Naive thymus-derived CD4-positive, alpha-beta T cell (primary cell): ENCODE measurements around the gene PADI2. TPM values are rescaled to one million over a fixed set of nuclear protein-coding genes. Genes with fewer than 3 reads are reported as not detected.

Source experiments
- ATAC-seq: fragments of 150-1000 bp; cut with Tn5 transposase; 2 replicates; pipeline ENCODE4 v1.10.0; 2021; ENCODE audit warnings: mild to moderate bottlenecking, moderate library complexity
- CTCF ChIA-PET: fragments of 350-600 bp; sonication (Branson Sonifier 250); formaldehyde crosslinking; loops from one replicate; lab custom pipeline; 2021; ENCODE audit warnings: antibody characterized with exemption; lab: Charles Lee
- POLR2A ChIA-PET: fragments of 350-600 bp; sonication (Branson Sonifier 250); formaldehyde crosslinking; loops from one replicate; lab custom pipeline; 2021; ENCODE audit warnings: antibody characterized with exemption, inconsistent platforms; lab: Charles Lee
- DNase-seq, 9 donors: peaks; one replicate each; pipeline versions ENCODE4 v3.0.0 to v3.0.0-alpha.2; 2020 to 2022; ENCODE audit warnings: mixed read lengths in 1 of 9
- H3K27ac ChIP-seq: one replicate; pipeline ENCODE4 v1.7.0; 2013; ENCODE audit warnings: mild to moderate bottlenecking, low read depth, low read length, moderate library complexity
- H3K27me3 ChIP-seq, 2 donors: one replicate each; pipeline ENCODE4 v1.7.0; 2013; ENCODE audit warnings: low read length in 2 of 2, mild to moderate bottlenecking in 2 of 2, moderate library complexity in 2 of 2; ENCODE audit not compliant: control insufficient read depth in 2 of 2, insufficient read depth in 2 of 2
- H3K36me3 ChIP-seq, 3 experiments: 1 replicate in 2 of 3; 2 replicates in 1 of 3; pipeline ENCODE4 v1.7.0; 2013; ENCODE audit warnings: low read length in 3 of 3, mild to moderate bottlenecking in 3 of 3, moderate library complexity in 1 of 3; ENCODE audit not compliant: insufficient read depth in 3 of 3, control insufficient read depth in 2 of 3
- H3K4me1 ChIP-seq, 2 donors: one replicate each; pipeline ENCODE4 v1.7.0; 2013; ENCODE audit warnings: low read length in 2 of 2, mild to moderate bottlenecking in 2 of 2, moderate library complexity in 1 of 2; ENCODE audit not compliant: control insufficient read depth in 2 of 2, insufficient read depth in 2 of 2
- H3K4me3 ChIP-seq: 2 replicates; pipeline ENCODE4 v1.7.0; 2013; ENCODE audit warnings: mild to moderate bottlenecking, low read length
- H3K9me3 ChIP-seq, 3 experiments: 1 replicate in 2 of 3; 2 replicates in 1 of 3; pipeline ENCODE4 v1.7.0; 2013; ENCODE audit warnings: low read length in 3 of 3; ENCODE audit not compliant: control insufficient read depth in 2 of 3
- H3K27ac Mint-ChIP-seq, 9 donors: one replicate each; pipeline ENCODE4 v1.8.0; 2020 to 2022; ENCODE audit warnings: mixed read lengths in 9 of 9, mild to moderate bottlenecking in 8 of 9, moderate library complexity in 5 of 9, inconsistent platforms in 2 of 9
- H3K27me3 Mint-ChIP-seq, 5 donors: one replicate each; pipeline ENCODE4 v1.8.0; 2021 to 2022; ENCODE audit warnings: mixed read lengths in 5 of 5, mild to moderate bottlenecking in 1 of 5
- H3K36me3 Mint-ChIP-seq, 5 donors: one replicate each; pipeline ENCODE4 v1.8.0; 2020 to 2022; ENCODE audit warnings: mixed read lengths in 5 of 5, mild to moderate bottlenecking in 3 of 5, inconsistent platforms in 1 of 5
- H3K4me1 Mint-ChIP-seq, 7 donors: one replicate each; pipeline ENCODE4 v1.8.0; 2020 to 2022; ENCODE audit warnings: mixed read lengths in 7 of 7, mild to moderate bottlenecking in 3 of 7, inconsistent platforms in 1 of 7
- H3K4me3 Mint-ChIP-seq, 10 donors: one replicate each; pipeline ENCODE4 v1.8.0; 2020 to 2022; ENCODE audit warnings: mild to moderate bottlenecking in 10 of 10, mixed read lengths in 10 of 10, moderate library complexity in 6 of 10, inconsistent platforms in 2 of 10
- H3K9me3 Mint-ChIP-seq, 11 donors: one replicate each; pipeline ENCODE4 v1.8.0; 2020 to 2022; ENCODE audit warnings: mixed read lengths in 11 of 11, mild to moderate bottlenecking in 4 of 11, inconsistent platforms in 1 of 11, moderate library complexity in 1 of 11
- intact Hi-C, 2 donors: fragments of 100-400 bp; cut with micrococcal nuclease; formaldehyde crosslinking; loops; one replicate each; pipeline ENCODE4 v1.15.1; 2023
- polyA plus RNA-seq, 2 donors: library from polyadenylated mRNA; unstranded; fragments of 300-500 nt; fragmentation: Illumina TruSeq; gene quantifications; one replicate each; pipeline ENCODE4 v1.2.3, GENCODE V29; 2021
- total RNA-seq, 6 experiments: library from RNA in 5 of 6; stranded (reverse) in 5 of 6; gene quantifications; 1 replicate in 5 of 6; 2 replicates in 1 of 6; pipeline ENCODE4 v1.2.3 and lab custom pipeline; 2021 to 2026

Gene PADI2
- total RNA-seq (10 to 100 TPM in 1 of 5 experiments, 1 to 10 TPM in 1, under 1 TPM in 3; 0.08 to 11.2 (median 0.12) TPM), polyA plus RNA-seq (not detected), total RNA-seq (lab: John Stamatoyannopoulos, UW) (not detected)

DNA sequence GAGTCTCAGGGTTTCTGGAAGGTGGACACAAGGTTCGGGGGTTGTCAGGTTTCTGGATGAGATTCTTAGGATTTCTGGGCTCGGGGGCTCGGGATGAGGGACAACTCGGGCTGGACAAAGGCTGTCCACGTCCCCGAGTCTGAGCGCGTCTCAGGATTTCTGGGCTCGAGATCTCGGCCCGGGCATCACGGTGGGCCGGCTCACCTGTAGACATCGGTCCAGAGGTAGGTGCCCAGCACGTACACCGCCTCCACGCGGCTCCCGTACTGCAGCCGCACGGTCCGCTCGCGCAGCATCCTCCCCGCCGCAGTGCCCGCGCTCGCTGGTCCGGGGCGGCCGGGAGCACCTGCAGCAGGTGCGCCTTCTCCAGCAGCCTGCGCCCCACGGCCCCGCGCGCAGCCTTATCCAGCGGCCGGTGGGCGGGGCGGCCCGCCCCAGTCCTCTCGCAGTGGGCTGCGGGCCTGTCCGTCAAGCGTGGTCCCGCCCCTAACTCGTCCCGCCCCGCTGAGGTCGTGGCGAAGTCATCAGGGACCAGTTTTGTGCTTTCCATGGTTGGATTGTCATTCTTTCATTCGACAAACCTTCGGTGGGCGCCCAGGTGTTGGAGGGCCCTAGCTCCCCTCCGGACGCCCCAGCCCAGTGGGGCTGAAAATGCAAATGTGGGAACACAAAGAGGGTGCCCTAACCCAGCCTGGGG, at the start of gene PADI2:
Gene PADI2 (minus strand): TSS at position 376 of the 697 bp plus-strand sequence. CDS start 80 bp downstream, at position 296.
- H3K27ac ChIP-seq = no peak within 1 kb of the TSS
- Mint-ChIP-seq H3K4me3 (peak within 1 kb of the TSS in 9 of 10 donors; percentile 12 to 75 (median 48)), H3K27me3 (peaks cover 25 to 51% (median 38%) of the 10 kb centered on the region in 5 donors), H3K4me1 (peaks cover 0 to 23% (median 5%) of the 10 kb centered on the region in 7 donors), H3K9me3 (no peaks in the 10 kb centered on the region), H3K27ac (no peak within 1 kb of the TSS), H3K36me3 (no peaks in the 10 kb centered on the region)
- H3K4me1 ChIP-seq = peaks cover 0 to 7% of the 10 kb centered on the region in 2 donors
- DNase-seq (peak; percentile 3 to 51 (median 42)), ATAC-seq (peak; percentile 93)
- intact Hi-C loops = no loop called here
- POLR2A ChIA-PET = no interaction called here
- H3K9me3 ChIP-seq = no peaks in the 10 kb centered on the region
- no peaks in the 10 kb centered on the region for H3K36me3 ChIP-seq
- CTCF ChIA-PET = no interaction called here
- H3K27me3 ChIP-seq = no peaks in the 10 kb centered on the region
- no peak within 1 kb of the TSS for H3K4me3 ChIP-seq

DNA sequence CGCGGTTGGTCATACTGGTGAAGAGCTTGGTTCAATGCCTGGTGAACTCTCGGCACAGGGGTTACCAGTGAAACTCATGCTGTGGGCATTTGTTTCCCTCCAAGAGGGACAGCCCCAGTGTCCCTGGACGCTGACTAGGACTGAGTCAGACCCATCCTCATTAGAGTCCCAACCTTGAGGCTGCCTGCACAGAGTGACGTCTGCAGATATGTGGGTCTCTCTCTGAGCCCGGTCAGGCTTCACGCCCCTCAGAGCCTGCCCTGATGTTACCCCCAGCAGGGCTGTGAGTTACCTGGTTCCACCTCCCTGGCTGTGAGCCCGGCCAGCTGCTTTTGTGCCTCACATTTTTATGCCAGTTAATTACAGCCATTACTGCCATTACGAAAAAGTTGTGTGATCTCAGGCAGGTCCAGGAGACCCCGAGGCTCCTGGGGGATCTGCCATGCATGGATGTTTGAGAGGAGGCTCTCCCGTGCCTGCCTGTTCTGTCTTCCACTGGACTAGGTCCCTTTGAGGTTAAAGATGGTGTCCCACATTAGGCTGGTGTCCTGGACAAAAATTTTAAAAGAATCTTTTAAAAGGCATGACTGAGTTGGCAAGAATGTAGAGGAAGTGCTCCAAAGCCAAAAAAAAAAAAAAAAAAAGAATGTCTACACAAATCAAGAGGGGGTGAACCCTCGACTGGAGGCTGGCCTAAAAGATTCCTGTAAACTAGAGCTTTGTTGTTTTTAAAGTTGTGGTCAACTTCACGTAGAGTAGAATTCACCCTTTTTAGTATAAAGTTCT, 49.0 kb upstream of the PADI2 start:
- Mint-ChIP-seq H3K9me3 (no peaks in the 10 kb centered on the region), H3K4me1 (peaks cover 0 to 3% (median 0%) of the 10 kb centered on the region in 7 donors), H3K27me3 (peaks cover 0 to 13% (median 3%) of the 10 kb centered on the region in 5 donors), H3K36me3 (no peaks in the 10 kb centered on the region), H3K4me3 (no peak overlapping the region), H3K27ac (no peak overlapping the region)
- no peaks in the 10 kb centered on the region for H3K27me3 ChIP-seq
- no peak for DNase-seq
- no peak for ATAC-seq
- H3K36me3 ChIP-seq = no peaks in the 10 kb centered on the region
- intact Hi-C loops = no loop called here
- no peak overlapping the region for H3K4me3 ChIP-seq
- no peak overlapping the region for H3K27ac ChIP-seq
- no peaks in the 10 kb centered on the region for H3K9me3 ChIP-seq
- H3K4me1 ChIP-seq = no peaks in the 10 kb centered on the region
- ChIA-PET POLR2A (no interaction called here), CTCF (interaction anchor here (0.7 kb wide), 1 partner anchor 81 kb away, joined by 3 read pairs; no protein-coding TSS in a partner anchor)

DNA sequence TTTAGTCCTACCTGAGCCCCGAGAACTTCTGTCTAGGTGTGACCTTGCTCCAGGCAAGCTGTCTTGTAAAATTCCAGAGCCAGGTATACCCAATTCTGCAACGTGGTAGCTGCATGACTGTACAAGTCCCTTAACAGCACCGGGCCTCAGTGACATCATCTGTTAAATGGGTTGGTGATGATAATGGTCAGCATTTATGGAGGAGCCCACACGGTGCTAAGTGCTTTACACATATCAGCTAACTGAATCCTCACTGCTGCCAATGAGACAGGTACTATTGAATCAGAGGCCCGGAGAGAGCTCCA, 48.5 kb upstream of the PADI2 start:
- Mint-ChIP-seq H3K36me3 (no peaks in the 10 kb centered on the region), H3K9me3 (no peaks in the 10 kb centered on the region), H3K27me3 (peaks cover 0 to 8% (median 0%) of the 10 kb centered on the region in 5 donors), H3K27ac (no peak overlapping the region), H3K4me3 (no peak overlapping the region), H3K4me1 (no peaks in the 10 kb centered on the region)
- ChIA-PET POLR2A (no interaction called here), CTCF (no interaction called here)
- Histone ChIP-seq H3K4me1 (no peaks in the 10 kb centered on the region), H3K27ac (no peak overlapping the region), H3K4me3 (no peak overlapping the region), H3K9me3 (no peaks in the 10 kb centered on the region), H3K36me3 (no peaks in the 10 kb centered on the region), H3K27me3 (no peaks in the 10 kb centered on the region)
- intact Hi-C loops = no loop called here
- no peak for DNase-seq
- no peak for ATAC-seq

DNA sequence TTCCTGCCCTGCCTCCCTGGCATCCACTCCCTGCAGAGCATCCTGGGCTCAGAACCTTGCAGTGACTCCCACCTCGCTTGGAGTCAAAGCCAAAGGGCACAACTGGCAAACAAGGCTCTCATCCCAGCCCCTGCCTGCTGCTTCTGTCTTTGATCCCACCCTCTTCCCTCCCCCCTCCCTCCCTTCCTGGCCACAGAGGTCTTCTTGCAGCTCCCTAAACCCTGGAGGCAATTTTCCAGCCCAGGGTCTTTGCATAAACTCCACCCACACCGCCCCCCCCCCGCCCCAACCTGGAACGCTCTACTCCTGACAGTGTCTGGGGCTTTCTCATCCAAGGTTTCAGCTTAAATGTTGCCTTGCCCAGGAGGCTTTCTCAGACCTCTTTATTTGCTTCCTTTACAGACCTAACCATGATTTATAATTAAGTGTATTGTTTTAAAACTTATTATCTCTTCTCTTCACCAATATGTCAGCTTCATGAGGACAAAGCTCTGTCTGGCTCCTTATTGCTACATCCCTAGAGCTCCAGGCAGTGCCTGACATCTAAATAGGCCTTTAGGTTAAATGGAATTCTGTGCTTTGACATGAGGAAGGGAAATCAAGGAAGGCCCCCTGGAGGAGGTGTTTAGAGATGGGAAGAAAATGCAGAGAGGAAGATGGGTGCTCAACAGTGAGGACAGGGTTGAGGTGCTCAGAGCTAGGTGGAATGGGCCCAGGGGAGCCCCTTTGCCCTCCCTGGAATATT, 48.0 kb upstream of the PADI2 start:
- no peak overlapping the region for H3K4me3 ChIP-seq
- no peaks in the 10 kb centered on the region for H3K27me3 ChIP-seq
- Mint-ChIP-seq H3K4me3 (no peak overlapping the region), H3K27ac (no peak overlapping the region), H3K36me3 (no peaks in the 10 kb centered on the region), H3K9me3 (no peaks in the 10 kb centered on the region), H3K4me1 (no peaks in the 10 kb centered on the region), H3K27me3 (peaks cover 0 to 8% (median 0%) of the 10 kb centered on the region in 5 donors)
- DNase-seq (no peak), ATAC-seq (no peak)
- H3K27ac ChIP-seq = no peak overlapping the region
- no peaks in the 10 kb centered on the region for H3K4me1 ChIP-seq
- no peaks in the 10 kb centered on the region for H3K36me3 ChIP-seq
- intact Hi-C loops = no loop called here
- ChIA-PET POLR2A (no interaction called here), CTCF (no interaction called here)
- H3K9me3 ChIP-seq = no peaks in the 10 kb centered on the region

DNA sequence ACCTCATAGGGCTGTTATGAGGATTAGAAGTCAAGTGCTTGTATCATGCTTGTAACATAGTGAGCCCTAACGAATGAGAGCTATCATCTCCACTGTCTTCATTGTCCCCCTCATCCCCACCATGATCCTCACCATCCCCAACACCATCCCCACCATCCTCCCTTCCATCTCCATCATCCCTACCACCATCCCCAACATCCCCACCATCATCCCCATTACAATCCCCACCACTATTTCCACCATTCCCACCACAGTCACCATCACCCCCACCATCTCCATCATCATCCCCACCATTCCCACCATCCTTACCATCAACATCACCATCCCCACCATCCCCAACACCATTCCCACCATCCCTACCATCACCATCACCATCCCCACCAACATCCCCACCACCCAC, 46.6 kb upstream of the PADI2 start:
- ChIA-PET POLR2A (no interaction called here), CTCF (no interaction called here)
- Histone ChIP-seq H3K36me3 (no peaks in the 10 kb centered on the region), H3K9me3 (no peaks in the 10 kb centered on the region), H3K27me3 (no peaks in the 10 kb centered on the region), H3K4me1 (no peaks in the 10 kb centered on the region), H3K27ac (no peak overlapping the region), H3K4me3 (no peak overlapping the region)
- Mint-ChIP-seq H3K27me3 (peaks cover 0 to 8% (median 0%) of the 10 kb centered on the region in 5 donors), H3K27ac (no peak overlapping the region), H3K9me3 (peaks cover 0 to 4% (median 0%) of the 10 kb centered on the region in 11 donors), H3K36me3 (no peaks in the 10 kb centered on the region), H3K4me3 (no peak overlapping the region), H3K4me1 (peaks cover 0 to 10% (median 0%) of the 10 kb centered on the region in 7 donors)
- intact Hi-C loops = no loop called here
- DNase-seq (no peak), ATAC-seq (no peak)

DNA sequence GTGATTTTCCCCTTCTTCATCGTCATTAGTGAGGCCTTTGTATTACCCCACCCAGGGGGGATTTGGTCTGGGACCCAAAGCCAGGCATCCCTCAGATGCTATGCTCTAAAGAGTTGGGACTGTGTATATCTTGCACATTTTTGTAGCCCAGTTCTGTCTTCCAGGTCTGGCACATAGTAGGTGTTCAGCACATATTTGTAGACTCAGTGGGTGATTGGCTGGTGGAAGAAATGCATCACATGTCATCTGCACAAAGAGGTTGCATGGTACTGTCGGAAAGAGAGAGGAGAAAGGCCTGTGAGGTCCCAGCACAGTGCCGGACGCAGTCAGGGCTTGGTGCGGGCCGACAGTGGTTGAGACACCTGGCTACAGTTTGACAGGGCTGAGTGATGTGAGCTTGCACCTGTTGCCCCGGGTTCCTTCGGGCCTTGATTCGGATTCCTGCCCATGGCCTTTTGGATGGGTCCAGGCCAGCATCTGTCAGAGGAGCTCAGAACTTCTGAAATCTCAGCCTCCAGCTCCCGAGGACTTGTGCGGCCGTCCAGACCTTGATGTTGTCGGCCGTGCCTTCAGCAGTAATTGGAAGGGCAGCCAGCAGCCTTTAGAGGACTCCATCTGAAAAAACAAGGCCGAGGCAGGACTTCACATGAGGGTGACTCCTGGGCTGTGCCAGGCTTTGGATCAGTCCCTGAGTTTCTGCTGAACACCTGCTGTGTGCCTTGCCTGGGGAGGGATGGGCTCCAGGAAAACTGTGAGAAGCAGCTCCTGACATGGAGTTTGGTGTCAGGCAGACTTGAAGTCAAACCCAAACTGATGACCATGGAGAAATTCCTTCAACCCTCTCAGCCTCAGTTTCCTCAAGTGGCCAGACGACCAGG, 44.8 kb upstream of the PADI2 start:
- no peak overlapping the region for H3K4me3 Mint-ChIP-seq
- POLR2A ChIA-PET = no interaction called here
- no peaks in the 10 kb centered on the region for H3K36me3 ChIP-seq
- ATAC-seq (no peak), DNase-seq (no peak)
- H3K27ac Mint-ChIP-seq = no peak overlapping the region
- no peaks in the 10 kb centered on the region for H3K27me3 ChIP-seq
- H3K27me3 Mint-ChIP-seq = peaks cover 0 to 8% (median 0%) of the 10 kb centered on the region in 5 donors
- H3K4me1 Mint-ChIP-seq = peaks cover 0 to 10% (median 0%) of the 10 kb centered on the region in 7 donors
- no peaks in the 10 kb centered on the region for H3K4me1 ChIP-seq
- no peak overlapping the region for H3K4me3 ChIP-seq
- no peak overlapping the region for H3K27ac ChIP-seq
- H3K9me3 ChIP-seq = no peaks in the 10 kb centered on the region
- H3K36me3 Mint-ChIP-seq = no peaks in the 10 kb centered on the region
- H3K9me3 Mint-ChIP-seq = peaks cover 0 to 4% (median 0%) of the 10 kb centered on the region in 11 donors
- intact Hi-C loops = no loop called here
- CTCF ChIA-PET = no interaction called here
